Esophagus squamous epithelium (tissue), 5 donors: Measurements from ENCODE around the gene GP5. TPM values are rescaled to one million over a fixed set of nuclear protein-coding genes. Genes with fewer than 3 reads are reported as not detected.

Source experiments
- DNase-seq: peaks from one replicate; lab custom pipeline; 2025; lab: John Stamatoyannopoulos, UW
- H3K27ac ChIP-seq, 4 donors: fragments of 200-600 bp; sonication (generic); one replicate each; pipeline ENCODE4 v1.5.1; 2016 to 2019; ENCODE audit warnings: mild to moderate bottlenecking in 1 of 4
- H3K27me3 ChIP-seq, 4 donors: fragments of 200-600 bp; sonication (generic); 1 replicate in 3 of 4; 2 replicates in 1 of 4; pipeline versions ENCODE4 v1.5.1 to v1.6.0; 2017 to 2021; ENCODE audit warnings: antibody characterized with exemption in 1 of 4
- H3K36me3 ChIP-seq, 3 donors: fragments of 200-600 bp; sonication (generic); one replicate each; pipeline ENCODE4 v1.5.1; 2016 to 2019
- H3K4me1 ChIP-seq, 3 donors: fragments of 200-600 bp; sonication (generic); one replicate each; pipeline ENCODE4 v1.5.1; 2017 to 2019
- H3K4me3 ChIP-seq, 4 donors: fragments of 200-600 bp; sonication (generic); 1 replicate in 3 of 4; 2 replicates in 1 of 4; pipeline ENCODE4 v1.5.1; 2016 to 2019; ENCODE audit warnings: mild to moderate bottlenecking in 2 of 4, moderate library complexity in 1 of 4
- H3K9me3 ChIP-seq, 3 donors: fragments of 200-600 bp; sonication (generic); one replicate each; pipeline ENCODE4 v1.5.1; 2016 to 2019
- POLR2A ChIP-seq, 4 donors: fragments of 450-650 bp; IDR thresholded peaks; one replicate each; pipeline ENCODE4 v1.6.1; 2017; ENCODE audit warnings: antibody characterized with exemption in 4 of 4, mild to moderate bottlenecking in 4 of 4, moderate library complexity in 3 of 4
- WGBS, 2 donors: methylation state at CpG; one replicate each; pipeline ENCODE4 v1.1.5; 2018; 5-methylcytosine and 5-hydroxymethylcytosine counted together
- intact Hi-C: fragments of 100-400 bp; cut with DNase I; formaldehyde crosslinking; loops from one replicate; pipeline ENCODE4 v1.15.0; 2022
- total RNA-seq, 4 donors: library from RNA; depleted of rRNA; stranded (reverse); fragments of >200 nt; gene quantifications; one replicate each; pipeline ENCODE4 v1.1.0, GENCODE V29; 2016
- TF ChIP-seq, protein P1 (sequence below), 6 experiments: fragments of 450-650 bp in 4 of 6; fragments of 200-600 bp in 2 of 6; sonication (generic) in 2 of 6; IDR thresholded peaks; one replicate each; pipeline ENCODE4 v1.5.1; 2016 to 2019; ENCODE audit warnings: antibody characterized with exemption in 6 of 6, mild to moderate bottlenecking in 4 of 6, moderate library complexity in 4 of 6
- donor health status: DM: yes; HTN: yes; CAD: no.

GP5 gene
- total RNA-seq, 4 donors from 2014 or later, result 0.38 TPM; not detected in 3

DNA sequence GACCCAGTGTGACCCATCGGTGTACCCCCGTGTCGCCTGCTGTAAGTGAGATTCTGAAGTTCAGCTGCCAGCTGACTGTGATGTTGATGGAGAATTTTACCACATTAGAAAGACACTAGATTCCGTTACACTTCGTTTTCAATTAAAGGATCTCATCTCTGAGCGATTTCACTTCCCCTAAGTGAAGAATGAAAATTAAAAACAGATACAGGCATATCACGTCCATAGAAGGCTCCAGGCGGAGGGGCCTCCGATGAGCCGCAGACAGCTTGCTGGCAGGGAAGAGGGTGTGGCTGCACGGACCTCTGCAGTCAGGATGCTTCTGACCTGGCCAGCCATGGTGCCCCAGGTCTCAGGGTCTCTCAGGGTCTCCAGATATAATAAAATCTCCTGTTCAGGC, 41.4 kb downstream of the GP5 start:
- no peak overlapping the region for H3K27ac ChIP-seq
- 75 to 86% methylated on average over 6 to 10 of the region's 11 CpGs for WGBS, 2 donors
- no peaks in the 10 kb centered on the region for H3K9me3 ChIP-seq
- H3K4me1 ChIP-seq, result no peaks in the 10 kb centered on the region
- DNase-seq, result no peak
- peaks cover 0 to 16% (median 0%) of the 10 kb centered on the region in 4 donors for H3K27me3 ChIP-seq
- TF ChIP-seq, protein P1, sequence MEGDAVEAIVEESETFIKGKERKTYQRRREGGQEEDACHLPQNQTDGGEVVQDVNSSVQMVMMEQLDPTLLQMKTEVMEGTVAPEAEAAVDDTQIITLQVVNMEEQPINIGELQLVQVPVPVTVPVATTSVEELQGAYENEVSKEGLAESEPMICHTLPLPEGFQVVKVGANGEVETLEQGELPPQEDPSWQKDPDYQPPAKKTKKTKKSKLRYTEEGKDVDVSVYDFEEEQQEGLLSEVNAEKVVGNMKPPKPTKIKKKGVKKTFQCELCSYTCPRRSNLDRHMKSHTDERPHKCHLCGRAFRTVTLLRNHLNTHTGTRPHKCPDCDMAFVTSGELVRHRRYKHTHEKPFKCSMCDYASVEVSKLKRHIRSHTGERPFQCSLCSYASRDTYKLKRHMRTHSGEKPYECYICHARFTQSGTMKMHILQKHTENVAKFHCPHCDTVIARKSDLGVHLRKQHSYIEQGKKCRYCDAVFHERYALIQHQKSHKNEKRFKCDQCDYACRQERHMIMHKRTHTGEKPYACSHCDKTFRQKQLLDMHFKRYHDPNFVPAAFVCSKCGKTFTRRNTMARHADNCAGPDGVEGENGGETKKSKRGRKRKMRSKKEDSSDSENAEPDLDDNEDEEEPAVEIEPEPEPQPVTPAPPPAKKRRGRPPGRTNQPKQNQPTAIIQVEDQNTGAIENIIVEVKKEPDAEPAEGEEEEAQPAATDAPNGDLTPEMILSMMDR (IDR thresholded peaks at IDR 0.05), result no peak
- no peak for TF ChIP-seq POLR2A (IDR thresholded peaks at IDR 0.05)
- intact Hi-C loops, result no loop called here
- no peak overlapping the region for H3K4me3 ChIP-seq
- no peaks in the 10 kb centered on the region for H3K36me3 ChIP-seq

DNA sequence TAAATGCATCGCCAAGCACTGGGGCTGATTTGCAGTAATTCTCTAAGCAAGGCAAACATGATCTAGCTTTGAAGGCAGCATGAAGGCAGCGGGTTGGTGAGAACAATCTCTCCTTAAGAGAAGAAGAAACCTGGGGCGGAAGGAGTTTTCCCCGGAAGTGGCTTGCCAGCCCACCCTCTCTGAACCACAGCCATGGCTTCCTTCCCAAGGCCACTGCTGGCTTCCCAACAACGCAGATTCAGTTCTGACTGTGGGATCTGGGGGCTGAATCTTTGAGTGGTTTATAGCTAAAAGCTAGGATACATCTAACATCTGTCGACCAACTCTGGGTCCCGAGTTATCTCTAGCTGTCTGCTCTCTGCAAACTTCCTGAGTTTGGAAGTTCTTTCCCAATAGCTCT, 43.7 kb downstream of the GP5 start:
- H3K27ac ChIP-seq, result no peak overlapping the region
- H3K4me3 ChIP-seq, result no peak overlapping the region
- H3K4me1 ChIP-seq, result no peaks in the 10 kb centered on the region
- 73 to 86% methylated on average over 7 of the region's 7 CpGs for WGBS, 2 donors
- no peaks in the 10 kb centered on the region for H3K9me3 ChIP-seq
- H3K27me3 ChIP-seq, result peaks cover 0 to 16% (median 0%) of the 10 kb centered on the region in 4 donors
- no peak for DNase-seq
- no peaks in the 10 kb centered on the region for H3K36me3 ChIP-seq
- intact Hi-C loops, result no loop called here
- no peak for TF ChIP-seq POLR2A (IDR thresholded peaks at IDR 0.05)
- TF ChIP-seq, protein P1 (IDR thresholded peaks at IDR 0.05), result no peak

DNA sequence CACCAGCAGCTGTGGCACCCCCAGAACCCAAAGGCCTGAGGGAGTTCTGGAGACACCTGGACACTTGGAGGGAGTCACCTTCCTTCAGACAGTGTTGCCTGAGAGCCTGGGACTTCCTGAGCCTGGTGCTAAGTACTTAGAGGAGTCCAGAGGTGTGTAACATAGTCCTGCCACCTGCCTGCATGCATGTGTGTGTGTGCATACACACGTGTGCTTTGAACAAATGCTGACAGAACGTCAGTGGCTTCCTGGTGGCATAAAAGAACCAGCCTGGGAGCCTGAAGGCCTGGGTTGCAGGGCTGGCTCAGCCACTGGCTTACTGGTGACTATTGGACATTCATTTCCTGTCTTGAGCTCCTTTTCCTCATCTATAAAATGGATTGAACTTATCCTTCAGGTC, 44.8 kb downstream of the GP5 start:
- H3K36me3 ChIP-seq, result no peaks in the 10 kb centered on the region
- 44 to 64% methylated on average over 2 of the region's 2 CpGs for WGBS, 2 donors

DNA sequence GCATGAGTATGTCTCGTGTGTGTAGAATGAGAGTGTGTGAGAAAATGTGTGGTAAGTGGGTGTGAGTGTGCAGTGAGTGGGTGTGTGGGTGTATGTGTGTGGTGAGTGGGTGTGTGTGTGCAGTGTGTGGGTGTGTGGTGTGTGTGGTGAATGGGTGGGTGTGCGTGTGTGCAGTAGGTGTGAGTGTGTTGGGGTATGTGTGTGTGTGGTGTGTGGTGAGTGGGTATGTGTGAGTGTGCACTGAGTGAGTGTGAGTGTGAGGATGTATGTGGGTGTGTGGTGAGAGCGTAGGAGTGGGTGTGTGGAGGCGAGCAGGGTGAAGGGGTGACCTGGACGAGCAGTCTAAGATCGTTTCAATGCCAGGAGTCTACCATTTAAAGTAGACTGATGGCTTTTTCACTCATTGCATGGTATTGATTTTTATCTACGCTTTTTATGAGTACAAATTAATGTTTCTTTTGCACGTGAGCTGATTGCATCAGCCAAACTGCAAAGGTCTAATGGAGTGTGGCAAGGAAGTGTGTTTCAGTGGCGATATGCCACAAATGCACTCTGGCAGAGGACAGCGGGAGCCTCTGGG, 46.3 kb downstream of the GP5 start:
- no peak overlapping the region for H3K4me3 ChIP-seq
- intact Hi-C loops, result no loop called here
- WGBS, 2 donors, result 85 to 87% methylated on average over 10 of the region's 10 CpGs

More for the DNA sequence above, 44.8 kb downstream of the GP5 start:
- no peaks in the 10 kb centered on the region for H3K4me1 ChIP-seq
- DNase-seq, result no peak
- H3K27ac ChIP-seq, result no peak overlapping the region
- peaks cover 0 to 12% (median 0%) of the 10 kb centered on the region in 4 donors for H3K27me3 ChIP-seq
- H3K4me3 ChIP-seq, result no peak overlapping the region
- intact Hi-C loops, result no loop called here
- no peak for TF ChIP-seq POLR2A (IDR thresholded peaks at IDR 0.05)
- TF ChIP-seq, protein P1 (IDR thresholded peaks at IDR 0.05), result no peak
- H3K9me3 ChIP-seq, result no peaks in the 10 kb centered on the region

DNA sequence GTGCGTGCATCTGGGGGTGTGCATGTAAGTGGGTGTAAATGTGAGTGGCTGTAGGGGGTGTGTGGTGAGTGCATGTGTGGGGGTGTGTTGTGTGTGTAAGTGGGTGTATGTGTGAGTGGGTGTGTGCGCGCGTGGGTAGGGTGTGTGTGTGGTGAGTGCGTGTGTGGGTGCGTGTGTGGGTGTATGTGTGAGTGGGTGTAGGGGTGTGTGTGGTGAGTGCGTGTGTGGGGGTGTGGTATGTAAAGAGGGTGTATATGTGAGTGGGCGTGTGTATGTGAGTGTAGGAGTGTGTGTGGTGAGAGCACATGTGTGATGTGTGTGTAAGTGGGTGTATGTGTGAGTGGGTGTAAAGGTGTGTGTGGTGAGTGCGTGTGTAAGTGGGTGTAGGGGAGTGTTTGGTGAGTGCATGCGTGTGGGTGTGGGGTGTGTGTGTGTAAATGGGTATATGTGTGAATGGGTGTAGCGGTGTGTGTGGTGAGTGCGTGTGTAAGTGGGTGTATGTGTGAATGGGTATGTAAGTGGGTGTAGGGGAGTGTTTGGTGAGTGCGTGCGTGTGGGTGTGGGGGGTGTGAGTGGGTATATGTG, 47.0 kb downstream of the GP5 start:
- Histone ChIP-seq H3K4me1 (no peaks in the 10 kb centered on the region), H3K4me3 (no peak overlapping the region), H3K36me3 (no peaks in the 10 kb centered on the region), H3K27me3 (no peaks in the 10 kb centered on the region), H3K9me3 (no peaks in the 10 kb centered on the region), H3K27ac (no peak overlapping the region)
- DNase-seq, result no peak
- intact Hi-C loops, result no loop called here
- 83 to 92% methylated on average over 14 of the region's 14 CpGs for WGBS, 2 donors
- TF ChIP-seq, protein P1 (IDR thresholded peaks at IDR 0.05), result no peak
- no peak for TF ChIP-seq POLR2A (IDR thresholded peaks at IDR 0.05)

More for the DNA sequence above, 46.3 kb downstream of the GP5 start:
- no peak for DNase-seq
- H3K9me3 ChIP-seq, result no peaks in the 10 kb centered on the region
- no peak for TF ChIP-seq POLR2A (IDR thresholded peaks at IDR 0.05)
- TF ChIP-seq, protein P1 (IDR thresholded peaks at IDR 0.05), result no peak
- no peaks in the 10 kb centered on the region for H3K36me3 ChIP-seq
- H3K27ac ChIP-seq, result no peak overlapping the region
- H3K27me3 ChIP-seq, result peaks cover 0 to 2% (median 0%) of the 10 kb centered on the region in 4 donors
- H3K4me1 ChIP-seq, result no peaks in the 10 kb centered on the region
